Stimulated activated CD4-positive, alpha-beta T cell treated with anti-CD3 and anti-CD28 coated beads, TNF-alpha, amount 100 ng/mL, for 1 hour (primary cell): ENCODE results near the gene OGFOD1.

Experiments
- DNase-seq, 3 donors: peaks; one replicate each; pipeline ENCODE4 v3.0.0-alpha.2; 2020; ENCODE audit warnings: low read depth in 3 of 3, low spot score in 1 of 3

Gene OGFOD1

DNA sequence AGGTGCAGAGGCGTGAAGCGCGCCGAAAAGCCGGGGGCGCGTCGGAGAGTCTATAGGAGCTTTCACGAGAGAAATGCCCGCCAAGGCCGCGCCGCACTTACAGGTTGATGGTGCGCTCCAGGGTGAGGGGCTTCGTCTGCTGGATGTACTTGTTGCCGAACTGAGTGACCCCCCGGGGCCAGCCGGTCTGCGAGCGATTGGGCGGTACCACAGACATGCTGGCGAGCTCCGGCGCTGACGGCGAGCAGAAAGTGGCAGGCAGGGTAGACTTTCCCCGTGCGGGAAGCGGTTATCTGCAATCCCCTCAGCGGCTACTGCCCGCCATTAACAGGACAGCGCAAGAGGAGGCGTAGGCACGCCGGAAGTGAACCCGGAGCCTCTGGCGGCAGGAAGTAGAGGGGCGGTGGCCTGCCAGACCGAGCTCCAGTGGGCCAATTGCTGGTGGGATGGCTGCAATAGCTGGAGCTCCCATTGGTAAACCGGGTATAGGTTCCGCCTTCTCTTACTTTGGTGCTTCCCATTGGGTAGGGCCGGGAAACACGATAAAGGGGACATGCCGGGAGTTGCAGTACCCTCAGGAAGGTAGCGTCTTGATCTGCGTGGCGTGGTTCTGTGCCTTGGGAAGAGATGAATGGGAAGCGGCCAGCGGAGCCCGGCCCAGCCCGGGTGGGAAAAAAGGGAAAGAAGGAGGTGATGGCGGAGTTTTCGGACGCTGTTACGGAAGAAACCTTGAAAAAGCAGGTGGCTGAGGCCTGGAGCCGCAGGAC is at the start of gene OGFOD1, which contains the start of gene NUDT21:
OGFOD1 (plus strand) TSS at position 569 of the 767 bp plus-strand sequence; CDS start at position 628, 59 bp downstream.
NUDT21 (minus strand) TSS at position 347 of the 767 bp plus-strand sequence; CDS start at position 217, 130 bp downstream.
- DNase-seq: peak; percentile 70 to 83 (median 77)

GRCh38 chr16:56405977-56406672 is 45.2 kb upstream of the OGFOD1 start:
- no peak for DNase-seq

GRCh38 chr16:56408379-56409098 is 42.8 kb upstream of the OGFOD1 start:
- no peak for DNase-seq

DNA sequence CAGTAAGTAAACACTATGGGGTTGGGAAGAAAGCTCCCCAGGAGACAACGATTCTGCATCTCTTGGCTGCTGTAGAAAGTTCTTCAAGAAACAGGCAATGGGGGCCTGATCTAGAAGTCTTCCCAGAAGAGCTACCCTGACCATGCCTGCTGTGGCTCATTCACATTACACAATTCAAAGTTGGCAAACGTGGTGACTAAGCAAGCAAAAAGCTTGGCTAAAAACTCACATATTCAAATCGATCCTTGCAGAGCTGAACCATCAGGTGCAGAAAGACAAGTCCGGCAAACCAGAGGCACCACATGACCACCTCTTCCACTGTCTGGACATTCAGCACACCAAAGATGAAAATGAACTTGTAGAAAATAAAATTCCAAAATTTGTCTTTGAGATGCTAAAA is 42.2 kb upstream of the OGFOD1 start:
- no peak for DNase-seq

- no peak for DNase-seq
These were observed 40.2 kb upstream of the OGFOD1 start for GRCh38 chr16:56411123-56411522.

DNA sequence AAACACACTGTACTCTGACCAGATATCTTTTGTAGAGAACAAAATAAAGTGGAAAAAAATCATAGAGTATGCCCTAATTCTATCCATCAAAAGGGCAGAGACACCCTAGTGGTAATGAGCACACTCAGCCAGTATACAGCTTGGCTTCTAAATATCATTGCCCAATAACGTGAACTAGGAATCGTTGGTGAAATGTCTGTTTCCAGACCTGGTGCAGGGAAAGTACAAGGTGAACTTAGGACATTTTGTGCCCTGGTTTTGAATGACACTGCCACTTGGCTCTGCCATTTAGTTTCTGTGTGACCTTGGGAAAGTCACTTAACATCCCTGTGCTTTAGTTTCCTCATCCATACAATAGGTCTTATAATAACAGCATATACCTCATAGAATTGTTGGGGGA is 39.7 kb upstream of the OGFOD1 start:
- DNase-seq: no peak

GRCh38 chr16:56413381-56413780 is 38.0 kb upstream of the OGFOD1 start:
- DNase-seq: no peak

GRCh38 chr16:56414366-56414765 is 37.0 kb upstream of the OGFOD1 start:
- DNase-seq: no peak

GRCh38 chr16:56415875-56416274 is 35.5 kb upstream of the OGFOD1 start:
- no peak for DNase-seq

GRCh38 chr16:56417138-56417537 is 34.2 kb upstream of the OGFOD1 start:
- DNase-seq: no peak

GRCh38 chr16:56419740-56420548 is 31.4 kb upstream of the OGFOD1 start:
- DNase-seq: no peak

- no peak for DNase-seq
These were observed 30.7 kb upstream of the OGFOD1 start for GRCh38 chr16:56420613-56421012.

GRCh38 chr16:56421313-56421712 is 30.0 kb upstream of the OGFOD1 start:
- DNase-seq: no peak

DNA sequence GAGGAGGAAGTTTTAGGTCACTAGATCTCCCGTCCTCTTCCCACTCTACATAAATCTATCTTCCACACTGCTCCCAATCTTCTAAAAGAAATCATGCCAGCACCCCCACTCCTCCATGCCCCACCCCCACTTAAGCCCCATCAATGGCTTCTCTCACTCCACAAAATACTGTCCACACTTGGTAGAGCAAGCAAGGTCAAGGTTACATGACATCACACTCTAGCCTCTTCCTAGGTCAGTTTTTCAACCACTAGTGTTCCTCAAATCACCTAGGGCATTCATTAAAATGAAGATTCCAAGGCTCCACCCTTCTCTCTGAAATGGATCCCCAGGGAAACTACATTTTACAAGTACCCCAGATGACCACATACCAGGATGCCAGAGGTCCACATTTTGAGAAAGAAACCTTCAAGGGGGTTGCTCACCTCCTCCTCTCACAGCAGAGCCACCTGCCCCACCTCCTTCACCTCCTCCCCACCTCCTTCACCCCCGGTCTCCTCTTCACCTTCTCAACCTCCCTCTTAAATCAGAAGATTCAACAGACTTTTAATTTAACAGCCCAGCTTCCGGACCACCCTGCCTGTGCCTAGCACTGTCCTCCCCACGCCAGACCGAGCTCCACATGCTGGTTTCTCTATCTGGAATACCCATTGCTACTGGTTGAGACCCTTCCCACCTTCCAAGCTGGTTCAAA is 29.2 kb upstream of the OGFOD1 start:
- no peak for DNase-seq

DNA sequence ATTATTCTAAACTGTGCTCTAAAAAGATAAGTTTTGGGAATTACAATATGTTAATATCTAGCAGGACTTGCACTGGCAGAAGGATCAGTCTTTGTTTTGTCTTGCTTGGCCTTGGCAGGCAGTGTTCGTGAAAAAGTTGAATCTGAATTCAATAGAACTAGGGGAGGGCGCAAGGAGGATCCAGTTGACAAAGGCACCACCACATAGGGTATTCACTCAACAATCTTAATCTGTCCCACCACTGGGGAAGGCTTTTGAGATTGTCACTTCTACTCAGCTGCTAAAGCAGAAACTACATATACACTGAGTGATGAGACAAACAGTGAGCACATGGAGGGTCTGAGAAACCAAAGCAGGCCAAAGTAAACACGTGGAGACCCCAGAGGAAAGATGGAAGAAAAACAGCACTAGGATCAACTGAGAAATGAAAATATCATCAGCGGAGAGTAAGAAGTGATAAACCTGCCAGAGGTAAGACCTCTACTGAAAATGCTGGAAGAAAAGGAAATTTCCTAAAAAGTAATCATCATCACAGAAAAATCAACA is 28.4 kb upstream of the OGFOD1 start:
- no peak for DNase-seq

- no peak for DNase-seq
These were observed 27.6 kb upstream of the OGFOD1 start for GRCh38 chr16:56423584-56424403.

GRCh38 chr16:56424404-56424764 is 27.0 kb upstream of the OGFOD1 start:
- no peak for DNase-seq

DNA sequence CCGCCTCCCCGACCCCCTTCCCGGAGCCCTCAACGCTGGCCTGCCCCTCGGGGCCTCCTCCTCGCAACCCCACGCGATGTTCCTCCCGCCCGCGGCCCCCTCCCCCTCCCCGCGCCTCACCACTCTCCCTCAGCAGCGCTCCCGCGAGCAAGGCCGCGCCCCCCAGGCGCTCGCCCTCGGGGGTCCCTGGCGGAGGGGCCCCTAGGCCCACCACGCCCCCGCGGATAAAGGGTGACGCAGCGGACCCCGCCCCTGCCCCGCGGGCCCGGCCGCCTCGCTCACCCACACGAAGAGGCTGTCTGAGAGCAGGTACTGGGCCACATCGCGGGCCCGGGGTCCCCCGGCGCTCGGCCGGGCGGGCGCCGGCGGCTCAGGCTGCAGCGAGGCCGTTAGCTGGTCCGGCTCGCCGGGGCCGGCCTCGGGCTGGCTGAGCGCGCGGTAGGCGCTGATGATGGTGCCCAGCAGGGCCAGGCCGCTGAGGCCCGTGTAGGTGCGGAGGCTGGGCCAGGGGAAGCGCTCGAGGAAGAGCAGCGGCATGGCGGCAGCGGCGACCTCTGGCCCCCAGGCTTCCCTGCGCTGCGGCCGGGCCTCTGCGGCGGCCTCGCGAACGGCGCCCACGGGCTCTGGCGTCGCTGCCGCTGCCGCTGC is 26.4 kb upstream of the OGFOD1 start:
- DNase-seq: peak in 2 of 3 donors; percentile 4 to 26

GRCh38 chr16:56425439-56425832 is 25.9 kb upstream of the OGFOD1 start, which contains the start of gene AMFR:
Gene AMFR (minus strand): TSS chr16:56425545. CDS start chr16:56425327, 218 bp downstream.
- peak in 2 of 3 donors; percentile 34 to 39 for DNase-seq
